ENCODE data around the gene SLC35G2. TPM values are rescaled to one million over a fixed set of nuclear protein-coding genes. Genes with fewer than 3 reads are reported as not detected.
"Not testable (repeated sequence)": the region's sequence is repeated elsewhere in the genome, so short reads cannot be mapped to it uniquely, and the experiment has no call there.

Gene SLC35G2
- 1 to 10 TPM; 4.6 to 8.2 TPM for total RNA-seq
- long read RNA-seq, transcript SLC35G2-202 (2 exons, 2,060 nt), result major isoform, 5 of 9 reads
- long read RNA-seq, partial matches to known transcripts, result 0 of 9 reads
- long read RNA-seq, other reads (novel, unspliced or antisense), result 2 of 9 reads

DNA sequence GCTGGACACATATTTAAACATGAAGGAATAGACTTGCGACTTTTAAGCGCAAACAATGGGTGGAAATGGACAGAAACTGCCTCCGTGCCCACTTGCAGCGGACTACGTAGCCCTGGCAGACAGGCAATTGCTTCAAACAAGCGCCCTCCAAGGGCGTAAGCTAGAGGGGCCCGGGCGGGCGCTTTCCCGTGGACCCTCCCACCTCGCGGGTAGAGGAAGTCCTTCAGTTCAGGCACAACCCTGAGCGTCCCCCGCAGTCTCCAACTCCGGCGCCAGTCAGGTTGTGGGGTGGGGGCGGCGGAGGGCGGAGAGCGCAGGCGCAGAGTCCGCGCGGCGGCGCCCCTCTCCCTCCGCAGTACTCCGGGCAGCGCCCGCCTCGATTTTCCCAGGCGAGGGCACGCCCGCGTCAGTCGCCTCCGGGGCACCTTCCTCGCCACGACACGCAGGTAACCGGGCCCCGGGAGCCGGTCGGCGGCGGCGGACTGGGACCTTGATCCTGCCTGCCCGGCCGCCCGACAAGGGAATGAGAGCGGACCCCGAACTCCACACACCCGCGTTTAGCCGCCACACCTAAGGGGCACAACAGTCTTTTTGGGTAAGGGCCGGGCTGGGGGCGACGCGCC lies at the start of gene SLC35G2:
TSS of gene SLC35G2 (plus strand) at position 358 of the 623 bp plus-strand sequence. CDS start 35,335 bp downstream, outside the sequence.
- peak; percentile 83 to 85 for ATAC-seq
- peak; percentile 71 for DNase-seq
- intact Hi-C loops (cut with DNase I), result loop anchor here in 1 of 2 donors (5.0 kb wide), 1 partner anchor 193 kb away; no protein-coding TSS in a partner anchor

GRCh38 chr3:136772709-136773108 lies 46.2 kb upstream of the SLC35G2 start:
- ATAC-seq (peak in 1 of 2 donors; percentile 25), DNase-seq (no peak)
- intact Hi-C loops (cut with DNase I), result no loop called here

- intact Hi-C loops (cut with DNase I), result no loop called here
- DNase-seq (no peak), ATAC-seq (peak in 1 of 2 donors; percentile 42)
Measured at GRCh38 chr3:136778865-136779264, 40.1 kb upstream of the SLC35G2 start.

- intact Hi-C loops (cut with DNase I), result no loop called here
- no peak for DNase-seq
- no peak for ATAC-seq
Measured at GRCh38 chr3:136780741-136781140, 38.2 kb upstream of the SLC35G2 start.

DNA sequence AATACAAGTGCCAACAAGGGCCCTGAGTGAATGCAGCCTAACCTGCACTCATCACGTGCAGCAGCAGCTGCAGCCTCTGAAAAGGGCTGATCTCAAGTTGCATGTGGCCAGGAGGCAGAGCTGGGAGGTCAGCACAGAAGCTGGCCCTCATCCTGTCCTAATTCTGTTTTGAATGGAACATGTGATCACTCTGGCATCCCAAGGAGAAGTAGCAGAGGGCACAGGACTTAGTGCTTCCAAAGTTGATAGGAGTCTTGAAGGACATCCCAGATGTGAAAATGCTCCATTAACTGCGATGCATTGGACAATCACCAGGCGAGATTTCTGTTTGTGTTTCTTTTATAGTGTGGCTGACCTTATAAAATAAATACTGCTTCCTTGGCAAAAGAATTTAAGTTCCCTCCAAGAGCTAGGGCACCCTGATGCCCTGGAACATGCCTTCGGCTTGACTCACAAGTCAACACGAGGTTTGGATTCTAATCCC lies 35.2 kb upstream of the SLC35G2 start:
- intact Hi-C loops (cut with DNase I), result no loop called here
- DNase-seq (no peak), ATAC-seq (no peak)

GRCh38 chr3:136787349-136787748 lies 31.6 kb upstream of the SLC35G2 start:
- DNase-seq (no peak), ATAC-seq (peak; percentile 64 to 72)

DNA sequence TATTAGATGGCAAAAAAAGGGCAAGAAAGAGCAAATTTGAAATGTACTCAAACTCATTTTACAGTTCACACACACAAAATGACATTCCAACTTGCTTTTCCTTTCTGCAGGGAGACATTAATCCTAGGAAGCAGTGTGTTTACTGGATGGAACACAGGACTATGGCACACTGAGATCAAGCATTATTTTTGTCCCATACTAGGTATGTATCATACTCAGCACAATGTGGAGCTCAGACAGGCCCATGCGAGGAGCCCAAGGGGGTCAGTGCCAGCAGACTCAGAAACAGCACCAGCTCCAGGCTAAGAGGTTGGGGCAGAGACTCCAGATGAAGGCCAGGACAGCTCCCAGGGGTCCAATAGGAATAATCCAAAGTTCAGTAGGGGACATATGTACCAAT lies 30.8 kb upstream of the SLC35G2 start:
- intact Hi-C loops (cut with DNase I), result no loop called here
- DNase-seq (no peak), ATAC-seq (no peak)

More at GRCh38 chr3:136787349-136787748, 31.6 kb upstream of the SLC35G2 start:
- intact Hi-C loops (cut with DNase I), result no loop called here

DNA sequence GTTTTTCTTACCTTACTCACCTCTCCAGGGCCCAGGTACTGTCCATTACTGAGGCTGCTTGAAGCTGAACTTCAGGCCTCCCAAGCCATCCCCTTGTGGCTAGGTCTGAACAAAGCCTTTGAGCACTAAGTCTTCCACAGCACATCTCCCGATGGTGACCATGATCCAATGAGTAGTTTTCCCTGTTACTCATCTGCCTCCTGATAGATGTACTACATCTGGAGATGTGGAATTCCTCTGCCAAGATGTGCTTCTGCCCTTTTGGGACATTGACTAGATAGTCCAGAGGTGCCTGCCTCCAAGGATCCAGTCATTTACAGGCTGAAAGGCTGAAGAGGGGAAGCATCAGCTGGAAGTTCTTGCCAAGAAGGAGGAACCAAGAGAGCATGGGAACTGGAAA lies 28.9 kb upstream of the SLC35G2 start:
- ATAC-seq (no peak), DNase-seq (no peak)

GRCh38 chr3:136790786-136791185 lies 28.1 kb upstream of the SLC35G2 start:
- no peak for ATAC-seq
- intact Hi-C loops (cut with DNase I), result no loop called here

More for the DNA sequence above, 28.9 kb upstream of the SLC35G2 start:
- intact Hi-C loops (cut with DNase I), result no loop called here

GRCh38 chr3:136792556-136793330 lies 26.2 kb upstream of the SLC35G2 start:
- DNase-seq (no peak), ATAC-seq (no peak)
- intact Hi-C loops (cut with DNase I), result no loop called here

More at GRCh38 chr3:136790786-136791185, 28.1 kb upstream of the SLC35G2 start:
- DNase-seq, result no peak

DNA sequence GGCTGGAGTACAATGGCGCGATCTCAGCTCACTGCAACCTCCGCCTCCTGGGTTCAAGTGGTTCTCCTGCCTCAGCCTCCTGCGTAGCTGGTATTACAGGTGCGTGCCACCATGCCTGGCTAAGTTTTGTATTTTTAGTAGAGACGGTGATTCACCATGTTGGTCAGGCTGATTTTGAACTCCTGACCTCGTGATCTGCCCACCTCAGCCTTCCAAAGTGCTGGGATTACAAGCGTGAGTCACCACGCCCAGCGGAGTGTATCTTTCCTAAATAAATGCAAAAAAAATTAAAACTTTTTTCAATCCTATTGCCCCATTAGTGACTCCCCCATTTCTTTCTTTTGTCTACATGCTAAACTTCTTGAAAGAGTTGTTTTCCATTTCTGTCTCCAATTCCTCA lies 17.8 kb upstream of the SLC35G2 start:
- intact Hi-C loops (cut with DNase I); ATAC-seq; DNase-seq: not testable (repeated sequence)

GRCh38 chr3:136802481-136802996 lies 16.4 kb upstream of the SLC35G2 start:
- DNase-seq, result no peak
- ATAC-seq, result peak; percentile 71 to 74
- intact Hi-C loops (cut with DNase I), result no loop called here

DNA sequence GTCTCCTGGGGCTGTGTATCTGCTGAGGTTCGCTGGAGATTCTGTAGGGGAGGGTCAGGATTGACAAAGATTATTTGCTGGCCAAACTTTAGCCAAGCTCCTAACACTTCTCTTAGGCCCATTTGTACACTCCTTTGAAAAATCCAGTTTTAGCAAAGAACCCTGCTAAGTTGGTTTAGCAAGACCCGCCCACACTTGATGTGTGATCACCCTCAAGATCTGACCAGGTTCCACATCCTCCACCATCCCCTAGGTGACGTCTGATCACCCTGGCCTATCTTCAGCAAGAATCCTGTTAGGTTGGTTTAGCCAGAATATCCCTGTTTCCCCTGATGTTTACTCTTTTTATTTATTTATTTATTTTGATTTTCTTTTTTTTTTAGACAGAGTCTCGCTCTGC lies 14.8 kb upstream of the SLC35G2 start:
- intact Hi-C loops (cut with DNase I), result no loop called here
- DNase-seq (no peak), ATAC-seq (no peak)

DNA sequence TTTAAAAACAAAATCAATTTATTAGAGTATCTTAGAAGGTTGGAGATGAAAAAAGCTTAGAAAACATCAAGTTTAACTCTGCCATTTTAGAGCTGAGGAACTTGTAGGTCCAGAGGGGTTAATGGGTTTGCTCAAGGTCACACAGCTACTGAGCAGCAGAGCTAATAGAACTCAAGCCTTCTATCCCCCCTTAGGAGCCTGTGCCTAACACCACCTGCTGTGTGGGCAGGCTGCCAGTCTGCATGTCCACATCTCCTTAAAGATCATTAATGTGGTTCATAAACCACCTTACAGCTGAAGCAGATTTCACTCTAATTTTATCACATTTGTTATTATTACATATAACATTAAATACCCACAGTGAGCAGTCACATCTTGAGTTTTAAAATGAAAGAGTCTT lies 14.1 kb upstream of the SLC35G2 start:
- intact Hi-C loops (cut with DNase I), result no loop called here
- DNase-seq (no peak), ATAC-seq (no peak)

DNA sequence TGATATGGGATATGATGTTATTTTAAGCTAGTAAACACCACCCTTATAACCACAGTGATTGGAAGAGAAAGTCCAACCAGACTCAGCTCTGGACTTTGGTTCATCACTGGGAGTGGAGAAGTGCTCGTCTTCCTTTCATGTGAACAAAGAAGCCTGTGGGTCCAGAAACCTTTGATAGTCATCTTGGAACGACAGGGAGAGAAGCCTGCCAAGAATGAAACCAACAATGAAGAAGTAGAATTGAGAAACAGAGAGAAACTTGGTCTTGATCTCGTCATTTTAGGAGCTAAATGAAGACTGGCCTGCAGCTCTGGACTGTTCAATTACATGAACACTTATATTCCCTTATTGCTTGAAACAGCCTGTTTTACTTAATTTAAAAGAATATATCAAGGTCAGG lies 13.1 kb upstream of the SLC35G2 start:
- ATAC-seq (no peak), DNase-seq (no peak)
- intact Hi-C loops (cut with DNase I), result no loop called here

DNA sequence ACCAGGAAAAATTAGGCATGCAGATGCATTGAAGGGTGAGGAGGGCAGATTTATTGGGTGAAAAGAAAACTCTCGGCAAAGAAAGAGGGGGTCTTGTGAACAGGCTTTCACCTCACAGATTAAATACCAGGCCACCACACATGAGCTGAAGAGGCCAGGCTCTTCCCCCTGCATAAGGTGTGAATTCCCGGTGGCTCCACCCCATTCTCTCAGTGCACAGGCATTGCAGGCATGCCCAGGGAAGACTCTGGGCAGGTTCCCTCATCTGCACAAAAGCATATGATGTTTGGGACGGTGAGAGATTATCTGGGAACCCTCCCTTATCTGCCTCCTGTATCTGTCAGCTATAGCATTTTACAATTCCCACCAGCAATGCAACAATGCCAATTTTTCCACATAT lies 7.2 kb upstream of the SLC35G2 start:
- no peak for ATAC-seq
- no peak for DNase-seq
- intact Hi-C loops (cut with DNase I), result no loop called here

- intact Hi-C loops (cut with DNase I), result loop anchor here in 1 of 2 donors (5.0 kb wide), 1 partner anchor 195 kb away; no protein-coding TSS in a partner anchor
- DNase-seq, result no peak
- ATAC-seq, result no peak
Measured at GRCh38 chr3:136817448-136817847, 1.5 kb upstream of the SLC35G2 start.

- intact Hi-C loops (cut with DNase I), result loop anchor here in 1 of 2 donors (5.0 kb wide), 1 partner anchor 194 kb away; no protein-coding TSS in a partner anchor
- DNase-seq (peak; percentile 69), ATAC-seq (peak; percentile 48 to 75)
Measured at GRCh38 chr3:136818191-136818768, 646 bp upstream of the SLC35G2 start.

DNA sequence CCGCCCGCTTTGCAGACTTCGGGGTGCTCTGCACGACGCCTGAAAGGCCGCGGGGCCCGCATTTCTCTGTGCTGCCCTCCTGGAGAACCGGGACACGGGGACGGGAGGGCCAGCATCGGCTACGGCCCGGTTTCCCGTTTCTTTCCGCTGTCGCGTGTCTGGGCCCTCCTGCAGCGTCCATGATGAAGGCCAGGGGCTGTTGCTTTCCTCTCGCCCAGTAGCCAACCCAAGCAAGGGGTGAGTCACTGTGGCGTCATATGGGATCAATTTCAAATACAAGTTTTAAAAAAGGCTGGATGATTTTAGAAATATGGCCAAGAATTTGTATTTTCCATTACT lies 435 bp downstream of the SLC35G2 start:
- intact Hi-C loops (cut with DNase I), result loop anchor here in 1 of 2 donors (5.0 kb wide), 1 partner anchor 193 kb away; no protein-coding TSS in a partner anchor
- ATAC-seq (peak; percentile 70 to 85), DNase-seq (peak; percentile 39)
